ENCODE results near the gene MACO1.

DNA sequence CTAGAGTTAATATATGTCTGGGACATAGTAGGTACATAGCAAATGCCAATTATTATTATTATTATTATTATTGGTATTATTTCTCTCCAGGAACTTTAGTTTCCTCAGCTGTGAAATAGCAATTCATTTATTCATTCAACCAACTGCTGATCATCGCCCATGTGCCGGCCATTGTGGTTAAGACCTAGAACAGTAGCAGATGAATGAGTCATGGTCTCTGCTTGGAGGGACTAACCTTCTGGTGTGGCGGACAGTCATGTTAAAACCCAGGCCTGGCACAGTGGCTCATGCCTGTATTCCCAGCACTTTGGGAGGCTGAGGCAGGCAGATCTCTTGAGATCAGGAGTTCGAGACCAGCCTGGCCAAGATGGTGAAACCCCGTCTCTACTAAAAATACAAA, 88.9 kb downstream of the MACO1 start:
- TF ChIP-seq, protein P1, sequence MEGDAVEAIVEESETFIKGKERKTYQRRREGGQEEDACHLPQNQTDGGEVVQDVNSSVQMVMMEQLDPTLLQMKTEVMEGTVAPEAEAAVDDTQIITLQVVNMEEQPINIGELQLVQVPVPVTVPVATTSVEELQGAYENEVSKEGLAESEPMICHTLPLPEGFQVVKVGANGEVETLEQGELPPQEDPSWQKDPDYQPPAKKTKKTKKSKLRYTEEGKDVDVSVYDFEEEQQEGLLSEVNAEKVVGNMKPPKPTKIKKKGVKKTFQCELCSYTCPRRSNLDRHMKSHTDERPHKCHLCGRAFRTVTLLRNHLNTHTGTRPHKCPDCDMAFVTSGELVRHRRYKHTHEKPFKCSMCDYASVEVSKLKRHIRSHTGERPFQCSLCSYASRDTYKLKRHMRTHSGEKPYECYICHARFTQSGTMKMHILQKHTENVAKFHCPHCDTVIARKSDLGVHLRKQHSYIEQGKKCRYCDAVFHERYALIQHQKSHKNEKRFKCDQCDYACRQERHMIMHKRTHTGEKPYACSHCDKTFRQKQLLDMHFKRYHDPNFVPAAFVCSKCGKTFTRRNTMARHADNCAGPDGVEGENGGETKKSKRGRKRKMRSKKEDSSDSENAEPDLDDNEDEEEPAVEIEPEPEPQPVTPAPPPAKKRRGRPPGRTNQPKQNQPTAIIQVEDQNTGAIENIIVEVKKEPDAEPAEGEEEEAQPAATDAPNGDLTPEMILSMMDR (conservative IDR thresholded peaks at IDR 0.05; ENCODE audit: low read depth, low read length), result no peak
- no peak for TF ChIP-seq EZH2 (IDR thresholded peaks at IDR 0.05; ENCODE audit: borderline replicate concordance, low read depth, low read length, poor library complexity, severe bottlenecking)
